Hematopoietic multipotent progenitor cell (in vitro differentiated cells): ENCODE measurements around the gene AGT. TPM values are rescaled to one million over a fixed set of nuclear protein-coding genes. Genes with fewer than 3 reads are reported as not detected.

Source experiments
- DNase-seq, 3 donors: peaks; one replicate each; pipeline ENCODE4 v3.0.0-alpha.2; 2011 to 2015; ENCODE audit warnings: low read depth in 2 of 3, low spot score in 2 of 3
- total RNA-seq: library from RNA; depleted of rRNA; stranded (reverse); fragments of >200 nt; gene quantifications from one replicate; pipeline ENCODE4 v1.2.3, GENCODE V29; 2012

AGT gene
- total RNA-seq = not detected

GRCh38 chr1:230713915-230714764 is at the start of gene AGT:
Gene AGT (minus strand): TSS chr1:230714122. CDS start chr1:230710823, 3,299 bp downstream.
- DNase-seq = no peak

GRCh38 chr1:230761443-230762167 is 47.7 kb upstream of the AGT start:
- DNase-seq = no peak

- DNase-seq = no peak
Measured at GRCh38 chr1:230760360-230760827, 46.5 kb upstream of the AGT start.

GRCh38 chr1:230759369-230760065 is 45.6 kb upstream of the AGT start:
- no peak for DNase-seq

GRCh38 chr1:230758709-230759368 is 44.9 kb upstream of the AGT start:
- no peak for DNase-seq

GRCh38 chr1:230757856-230758708 is 44.2 kb upstream of the AGT start:
- no peak for DNase-seq

- no peak for DNase-seq
Measured at GRCh38 chr1:230754796-230755195, 40.9 kb upstream of the AGT start.

- DNase-seq = peak; percentile 3 to 16 (median 8)
Measured at GRCh38 chr1:230753586-230754251, 39.8 kb upstream of the AGT start.

GRCh38 chr1:230753191-230753585 is 39.3 kb upstream of the AGT start:
- DNase-seq = no peak

- DNase-seq = no peak
Measured at GRCh38 chr1:230752407-230752806, 38.5 kb upstream of the AGT start.

- DNase-seq = no peak
Measured at GRCh38 chr1:230750986-230751625, 37.2 kb upstream of the AGT start.

GRCh38 chr1:230750576-230750975 is 36.7 kb upstream of the AGT start:
- DNase-seq = no peak

- no peak for DNase-seq
Measured at GRCh38 chr1:230749635-230750034, 35.7 kb upstream of the AGT start.

- no peak for DNase-seq
Measured at GRCh38 chr1:230749150-230749549, 35.2 kb upstream of the AGT start.

- DNase-seq = no peak
Measured at GRCh38 chr1:230747890-230748800, 34.2 kb upstream of the AGT start.

- no peak for DNase-seq
Measured at GRCh38 chr1:230747127-230747730, 33.3 kb upstream of the AGT start, which contains the start of gene CAPN9. Gene CAPN9 (plus strand): TSS chr1:230747388. CDS start chr1:230747497, 109 bp downstream.

GRCh38 chr1:230746617-230747016 is 32.7 kb upstream of the AGT start:
- DNase-seq = no peak
